ENCODE data around the gene KRTAP21-3. TPM values are rescaled to one million over a fixed set of nuclear protein-coding genes. Genes with fewer than 3 reads are reported as not detected.

KRTAP21-3 gene
- total RNA-seq, 3 donors from 2014 or later: not detected

DNA sequence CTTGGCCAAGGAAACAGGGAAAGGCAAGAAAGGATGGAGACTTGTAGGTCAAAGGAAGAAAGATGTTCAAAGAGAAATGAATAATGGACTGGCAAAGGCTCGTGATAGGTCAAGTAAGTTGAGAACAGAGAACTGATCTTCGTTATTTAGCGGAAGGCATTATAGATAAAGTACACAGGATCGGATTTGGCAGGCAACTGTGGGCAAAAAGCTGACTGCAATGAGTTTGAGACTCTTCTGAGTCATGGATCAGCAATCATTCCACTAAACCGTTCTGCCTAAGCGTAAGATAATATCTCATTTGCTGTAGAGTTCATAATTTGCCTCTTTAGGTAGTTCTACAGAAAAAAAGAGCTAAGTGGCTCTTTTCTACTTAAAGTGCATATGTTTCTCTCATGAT, 34.1 kb downstream of the KRTAP21-3 start:
- H3K4me3 ChIP-seq: no peak overlapping the region
- no peaks in the 10 kb centered on the region for H3K27me3 ChIP-seq
- no peak for DNase-seq (ENCODE audit: low spot score in 2 of 2)
- no peaks in the 10 kb centered on the region for H3K36me3 ChIP-seq
- H3K27ac ChIP-seq: no peak overlapping the region
- no peak for TF ChIP-seq POLR2A (IDR thresholded peaks at IDR 0.05)
- TF ChIP-seq POLR2AphosphoS5 (IDR thresholded peaks at IDR 0.05): no peak
- TF ChIP-seq CTCF (IDR thresholded peaks at IDR 0.05): no peak
- intact Hi-C loops (cut with DNase I; ENCODE audit: low total_unique reads): no loop called here
- no peaks in the 10 kb centered on the region for H3K4me1 ChIP-seq
- H3K9me3 ChIP-seq: no peaks in the 10 kb centered on the region

DNA sequence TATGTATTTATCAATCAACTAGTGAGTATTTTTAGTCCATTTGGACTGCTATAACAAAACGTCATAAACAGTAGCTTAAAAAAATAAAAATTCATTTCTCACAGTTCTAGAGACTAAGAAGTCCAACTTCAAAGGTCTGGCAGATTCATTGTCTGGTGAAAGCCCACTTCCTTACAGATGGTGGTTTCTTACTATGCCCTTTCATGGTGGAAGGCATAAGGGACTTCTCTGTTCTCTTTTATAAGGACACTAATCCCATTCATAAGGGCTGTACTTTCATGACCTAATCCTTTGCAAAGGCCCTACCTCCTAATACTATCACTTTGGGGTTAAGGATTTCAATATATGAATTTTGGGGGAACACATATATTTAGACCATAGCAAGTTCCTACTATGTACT, 38.0 kb downstream of the KRTAP21-3 start:
- H3K9me3 ChIP-seq: no peaks in the 10 kb centered on the region
- no peaks in the 10 kb centered on the region for H3K36me3 ChIP-seq
- no peaks in the 10 kb centered on the region for H3K4me1 ChIP-seq
- DNase-seq (ENCODE audit: low spot score in 2 of 2): no peak
- H3K4me3 ChIP-seq: no peak overlapping the region
- TF ChIP-seq POLR2A (IDR thresholded peaks at IDR 0.05) (no peak), CTCF (IDR thresholded peaks at IDR 0.05) (no peak), POLR2AphosphoS5 (IDR thresholded peaks at IDR 0.05) (no peak)
- intact Hi-C loops (cut with DNase I; ENCODE audit: low total_unique reads): no loop called here
- no peak overlapping the region for H3K27ac ChIP-seq
- H3K27me3 ChIP-seq: no peaks in the 10 kb centered on the region

- TF ChIP-seq POLR2AphosphoS5 (IDR thresholded peaks at IDR 0.05): no peak
- no peak for TF ChIP-seq POLR2A (IDR thresholded peaks at IDR 0.05)
- no peak for TF ChIP-seq CTCF (IDR thresholded peaks at IDR 0.05)
- Histone ChIP-seq H3K36me3 (no peaks in the 10 kb centered on the region), H3K9me3 (no peaks in the 10 kb centered on the region), H3K4me1 (no peaks in the 10 kb centered on the region), H3K4me3 (no peak overlapping the region), H3K27me3 (no peaks in the 10 kb centered on the region), H3K27ac (no peak overlapping the region)
- DNase-seq (ENCODE audit: low spot score in 2 of 2): no peak
- intact Hi-C loops (cut with DNase I; ENCODE audit: low total_unique reads): no loop called here
Observed at GRCh38 chr21:30676737-30677136, 41.8 kb downstream of the KRTAP21-3 start.

DNA sequence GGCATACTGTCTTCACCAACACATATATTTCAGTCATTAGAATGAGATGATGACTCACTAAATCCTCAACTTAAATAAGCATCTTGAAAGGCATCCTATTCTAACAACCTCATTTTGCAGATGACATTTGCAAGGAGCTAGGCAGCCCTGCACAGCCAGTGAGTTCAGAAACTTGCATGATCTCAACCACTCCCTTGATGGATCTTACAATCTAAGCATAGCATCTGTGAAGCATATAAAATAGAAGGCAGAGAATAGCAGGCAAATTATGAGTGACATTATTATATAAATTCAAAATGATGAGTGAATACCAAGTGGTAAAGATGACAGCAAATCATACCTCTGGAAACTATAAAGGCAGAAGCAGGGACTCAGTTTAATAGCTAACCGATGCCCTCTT, 44.3 kb downstream of the KRTAP21-3 start:
- Histone ChIP-seq H3K9me3 (no peaks in the 10 kb centered on the region), H3K27me3 (no peaks in the 10 kb centered on the region), H3K27ac (no peak overlapping the region), H3K4me1 (no peaks in the 10 kb centered on the region), H3K4me3 (no peak overlapping the region), H3K36me3 (no peaks in the 10 kb centered on the region)
- no peak for DNase-seq (ENCODE audit: low spot score in 2 of 2)
- intact Hi-C loops (cut with DNase I; ENCODE audit: low total_unique reads): no loop called here
- TF ChIP-seq POLR2A (IDR thresholded peaks at IDR 0.05) (no peak), POLR2AphosphoS5 (IDR thresholded peaks at IDR 0.05) (no peak), CTCF (IDR thresholded peaks at IDR 0.05) (no peak)

GRCh38 chr21:30672985-30673650, 45.5 kb downstream of the KRTAP21-3 start:
- no peak for TF ChIP-seq CTCF (IDR thresholded peaks at IDR 0.05)
- TF ChIP-seq POLR2A (IDR thresholded peaks at IDR 0.05): no peak
- no peak for TF ChIP-seq POLR2AphosphoS5 (IDR thresholded peaks at IDR 0.05)
- Histone ChIP-seq H3K27me3 (no peaks in the 10 kb centered on the region), H3K27ac (no peak overlapping the region), H3K36me3 (no peaks in the 10 kb centered on the region), H3K4me3 (no peak overlapping the region), H3K4me1 (no peaks in the 10 kb centered on the region), H3K9me3 (no peaks in the 10 kb centered on the region)
- intact Hi-C loops (cut with DNase I; ENCODE audit: low total_unique reads): no loop called here
- no peak for DNase-seq (ENCODE audit: low spot score in 2 of 2)
